Muscle of back (tissue), 11 donors: Measurements from ENCODE around the gene TNFRSF8. TPM values are rescaled to one million over a fixed set of nuclear protein-coding genes. Genes with fewer than 3 reads are reported as not detected.

Source experiments
- DNase-seq, 3 donors: peaks; one replicate each; pipeline versions ENCODE4 v3.0.0 to v3.0.0-alpha.2; 2013
- polyA plus RNA-seq, 10 donors: library from polyadenylated mRNA; unstranded; fragments of 120-200 nt; gene quantifications; one replicate each; pipeline ENCODE4 v1.2.1, GENCODE V29; 2013; ENCODE audit not compliant: insufficient read length in 10 of 10

The TNFRSF8 gene
- polyA plus RNA-seq, 10 donors: 0.11 to 0.33 (median 0.21) TPM

DNA sequence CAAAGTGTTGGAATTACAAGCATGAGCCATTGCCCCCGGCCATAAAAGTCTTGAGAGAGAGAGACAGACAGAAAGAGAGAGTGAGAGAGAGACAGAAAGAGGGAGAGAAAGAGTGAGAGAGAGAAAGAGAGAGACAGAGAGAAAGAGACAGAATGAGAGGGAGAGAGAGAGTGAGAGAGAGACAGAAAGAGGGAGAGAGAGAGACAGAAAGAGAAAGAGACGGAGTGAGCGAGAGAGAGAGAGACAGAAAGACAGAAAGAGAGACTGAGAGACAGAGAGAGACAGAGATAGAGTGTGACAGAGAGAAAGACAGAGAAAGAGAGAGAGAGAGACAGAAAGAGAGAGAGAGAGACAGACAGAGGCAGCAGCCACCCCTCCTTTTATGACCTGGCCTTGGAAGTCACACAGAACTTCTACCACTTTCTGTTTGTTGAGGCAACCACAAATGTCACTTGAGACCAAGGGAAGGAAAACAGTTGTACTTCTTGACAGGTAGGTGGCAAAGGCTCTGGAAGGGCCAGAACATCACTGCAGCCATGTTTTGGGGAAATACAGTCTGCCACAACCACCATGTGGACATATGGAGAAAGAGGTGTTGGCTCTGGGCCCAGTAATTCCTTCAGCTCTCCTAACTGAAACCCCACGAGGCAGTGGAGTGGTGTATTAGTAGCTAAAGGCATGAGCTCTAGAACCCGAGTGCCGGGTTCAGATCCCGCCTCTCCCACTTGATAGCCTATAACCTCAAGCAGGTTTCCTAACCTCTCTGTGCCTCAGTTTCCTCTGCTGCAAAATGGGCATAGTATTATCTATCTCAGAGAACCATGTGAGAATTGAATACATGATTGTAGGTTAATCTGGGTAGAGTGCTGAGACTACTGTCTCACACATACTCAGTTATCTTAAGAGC lies 50.6 kb downstream of the TNFRSF8 start:
- DNase-seq: no peak

DNA sequence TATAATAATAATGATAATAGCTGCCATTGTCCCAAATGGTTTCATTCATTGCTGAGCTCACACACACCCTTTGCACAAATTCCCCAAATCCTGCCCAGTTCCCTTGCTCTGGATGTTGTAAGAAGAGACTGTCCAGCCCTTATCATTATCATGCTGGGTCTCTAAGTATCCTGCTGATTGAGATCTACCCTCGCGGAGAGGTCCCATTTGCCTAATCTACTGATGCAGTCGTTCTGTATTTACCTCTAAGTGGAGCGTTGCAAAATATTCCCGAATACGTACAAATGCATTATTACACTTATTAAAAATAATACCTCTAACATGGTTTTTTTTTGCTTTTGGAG lies 51.2 kb downstream of the TNFRSF8 start:
- DNase-seq: no peak

DNA sequence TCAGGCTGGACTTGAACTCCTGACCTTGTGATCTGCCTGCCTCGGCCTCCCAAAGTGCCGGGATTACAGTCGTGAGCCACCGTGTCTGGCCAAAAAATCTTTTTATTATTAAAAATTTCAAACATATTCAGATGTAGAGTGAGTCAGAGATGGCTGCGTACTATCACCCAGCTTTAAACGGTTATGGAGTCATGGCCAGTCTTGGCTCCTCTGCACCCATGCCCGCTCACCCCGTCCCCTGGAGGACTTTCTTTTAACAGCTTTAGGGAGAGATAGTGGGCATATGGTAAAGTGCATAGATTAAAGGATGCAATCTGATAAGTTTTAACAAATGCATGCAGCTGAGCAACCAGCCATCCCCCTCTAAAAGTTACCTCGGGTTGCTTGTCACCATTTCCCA lies 51.8 kb downstream of the TNFRSF8 start:
- no peak for DNase-seq

DNA sequence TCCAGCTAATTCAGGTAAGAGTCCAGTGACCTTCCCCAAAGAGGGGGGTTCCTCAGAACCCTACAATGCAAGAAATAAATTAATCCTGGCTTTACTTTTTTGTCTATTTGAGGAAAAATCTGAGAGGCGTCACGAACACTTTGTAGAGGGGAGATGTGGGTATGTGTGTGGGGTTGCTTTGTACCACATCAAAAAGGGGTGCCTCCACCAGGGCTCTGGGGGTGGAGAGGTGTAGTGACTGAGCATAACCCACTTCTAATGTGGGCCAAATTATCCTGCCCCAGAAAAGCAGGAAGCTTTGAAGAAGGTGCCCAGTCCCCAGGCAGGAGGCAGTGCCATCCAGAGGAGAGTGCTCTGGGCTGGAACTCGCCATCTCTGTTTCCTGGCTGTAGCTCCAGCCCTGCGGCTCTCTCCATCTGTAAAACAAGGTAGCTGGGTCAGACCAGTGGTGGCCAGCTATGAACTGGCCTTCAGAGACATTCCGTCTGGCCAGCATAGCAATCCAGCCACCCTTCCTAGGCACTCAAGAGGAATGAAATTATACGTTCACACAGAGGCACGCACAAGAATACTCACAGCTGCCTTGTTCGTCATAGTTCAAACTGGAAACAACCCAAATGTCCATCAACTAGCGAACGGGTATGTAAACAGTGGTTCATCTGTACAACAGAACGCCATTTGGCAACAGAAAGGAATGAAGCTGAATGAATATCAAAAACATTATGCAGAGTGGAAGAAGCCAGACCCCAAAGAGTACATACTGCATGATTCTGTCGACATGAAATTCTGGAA lies 58.3 kb downstream of the TNFRSF8 start:
- DNase-seq: no peak

DNA sequence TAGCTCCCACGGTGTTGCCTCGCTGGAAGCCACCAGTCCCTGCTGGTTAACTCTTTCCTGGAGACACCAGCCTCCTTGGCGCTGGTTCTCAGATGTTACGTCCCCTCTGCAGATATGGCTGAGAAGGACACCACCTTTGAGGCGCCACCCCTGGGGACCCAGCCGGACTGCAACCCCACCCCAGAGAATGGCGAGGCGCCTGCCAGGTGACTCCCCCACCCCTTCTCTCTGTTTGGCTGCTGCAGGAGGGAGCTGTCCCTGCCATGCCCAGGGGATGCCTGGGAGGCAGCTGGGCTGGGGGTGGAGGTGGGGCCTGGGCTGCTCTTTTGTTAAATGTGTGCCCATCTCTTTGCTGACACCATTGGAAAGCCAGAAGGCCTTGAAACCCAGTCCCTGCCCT lies 60.1 kb downstream of the TNFRSF8 start:
- no peak for DNase-seq

DNA sequence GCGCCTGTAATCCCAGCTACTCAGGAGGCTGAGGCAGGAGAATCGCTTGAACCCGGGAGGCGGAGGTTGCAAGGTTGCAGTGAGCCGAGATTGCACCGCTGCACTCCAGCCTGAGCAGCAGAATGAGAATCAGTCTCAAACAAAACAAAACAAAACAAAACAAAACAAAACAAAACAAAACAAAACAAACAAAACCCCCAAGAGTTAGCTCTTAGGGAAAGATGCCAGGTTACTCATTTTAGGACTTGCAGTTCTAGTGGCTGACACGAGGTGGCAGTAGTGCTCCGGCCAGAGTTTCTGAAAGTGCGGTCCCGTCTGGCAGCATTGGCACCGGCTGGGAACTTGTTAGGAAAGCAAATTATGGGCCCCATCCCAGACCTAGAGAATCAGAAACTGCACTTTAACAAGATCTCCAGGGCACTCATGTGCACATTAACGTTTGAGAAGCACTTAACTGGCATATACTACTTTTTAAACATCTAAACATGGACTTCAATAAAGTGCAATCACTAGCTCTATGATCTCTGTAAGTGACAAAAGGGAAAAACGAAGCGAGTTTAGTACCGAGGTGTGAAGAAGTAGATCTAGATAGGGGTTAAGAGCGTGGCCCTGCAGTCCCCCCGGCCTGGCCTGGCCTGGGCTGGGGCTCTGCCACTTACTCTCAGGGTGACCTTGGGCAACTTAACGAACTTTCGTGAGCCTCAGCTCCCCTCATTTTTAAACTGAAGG lies 61.8 kb downstream of the TNFRSF8 start:
- peak; percentile 53 to 83 (median 78) for DNase-seq

DNA sequence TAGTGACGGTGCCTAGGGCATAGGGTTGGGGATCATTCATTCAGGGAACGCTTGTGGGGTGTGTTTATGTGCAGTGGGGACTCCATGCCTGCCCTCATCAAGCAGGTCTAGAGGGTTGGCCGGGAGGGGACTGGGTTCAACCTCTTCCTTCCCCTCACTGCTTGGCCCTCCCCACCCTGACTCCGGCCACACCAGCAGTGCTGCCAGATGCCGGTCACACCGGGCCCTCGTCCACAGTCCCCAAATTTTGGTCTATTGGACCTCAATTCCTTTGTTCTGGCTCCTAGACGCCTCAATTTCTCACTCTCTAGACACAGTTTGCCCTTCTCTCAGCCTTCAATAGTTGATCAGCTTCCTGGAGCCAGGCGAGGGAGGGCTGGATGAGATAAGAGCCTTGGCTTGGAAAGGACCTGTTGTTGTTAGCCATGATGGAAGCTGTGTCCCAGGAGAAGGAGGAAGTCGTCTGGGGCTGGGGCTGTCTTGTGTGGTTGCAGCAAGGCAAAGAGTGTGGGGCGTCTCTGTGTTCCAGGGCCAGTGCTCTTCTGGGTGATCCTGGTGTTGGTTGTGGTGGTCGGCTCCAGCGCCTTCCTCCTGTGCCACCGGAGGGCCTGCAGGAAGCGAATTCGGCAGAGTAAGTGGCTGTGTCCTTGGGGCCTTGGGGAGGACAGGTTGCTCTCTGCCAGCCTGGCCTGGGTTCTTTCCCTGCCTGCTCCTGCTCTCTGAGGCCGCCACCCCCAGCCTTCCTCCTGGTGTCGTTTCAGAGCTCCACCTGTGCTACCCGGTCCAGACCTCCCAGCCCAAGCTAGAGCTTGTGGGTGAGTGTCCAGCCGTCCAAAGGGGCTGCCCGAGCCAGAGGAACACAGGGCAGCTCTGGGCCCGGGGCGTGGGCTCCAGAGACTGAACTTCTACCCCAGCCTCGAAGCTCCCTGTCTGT lies 62.6 kb downstream of the TNFRSF8 start:
- no peak for DNase-seq

DNA sequence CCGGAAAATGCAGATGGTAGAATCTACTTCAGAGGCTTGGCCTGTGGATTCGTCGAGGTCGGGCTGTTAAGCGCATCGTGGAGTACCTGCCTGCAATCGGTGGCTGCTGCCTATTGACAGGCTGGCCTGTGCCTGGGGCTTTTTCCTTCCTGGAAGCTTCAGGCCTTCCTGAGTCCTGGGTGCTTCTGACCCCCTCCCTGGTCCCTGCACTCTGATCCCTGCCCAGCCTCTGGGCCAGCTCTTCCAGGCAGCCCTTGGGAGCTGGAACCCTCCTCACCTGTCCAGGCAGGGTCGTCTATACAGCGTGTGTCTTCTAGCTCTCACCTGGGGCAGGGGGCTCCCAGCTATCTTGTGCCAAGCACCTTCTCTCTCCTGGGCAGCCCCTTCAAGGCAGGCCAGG lies 63.7 kb downstream of the TNFRSF8 start:
- no peak for DNase-seq

DNA sequence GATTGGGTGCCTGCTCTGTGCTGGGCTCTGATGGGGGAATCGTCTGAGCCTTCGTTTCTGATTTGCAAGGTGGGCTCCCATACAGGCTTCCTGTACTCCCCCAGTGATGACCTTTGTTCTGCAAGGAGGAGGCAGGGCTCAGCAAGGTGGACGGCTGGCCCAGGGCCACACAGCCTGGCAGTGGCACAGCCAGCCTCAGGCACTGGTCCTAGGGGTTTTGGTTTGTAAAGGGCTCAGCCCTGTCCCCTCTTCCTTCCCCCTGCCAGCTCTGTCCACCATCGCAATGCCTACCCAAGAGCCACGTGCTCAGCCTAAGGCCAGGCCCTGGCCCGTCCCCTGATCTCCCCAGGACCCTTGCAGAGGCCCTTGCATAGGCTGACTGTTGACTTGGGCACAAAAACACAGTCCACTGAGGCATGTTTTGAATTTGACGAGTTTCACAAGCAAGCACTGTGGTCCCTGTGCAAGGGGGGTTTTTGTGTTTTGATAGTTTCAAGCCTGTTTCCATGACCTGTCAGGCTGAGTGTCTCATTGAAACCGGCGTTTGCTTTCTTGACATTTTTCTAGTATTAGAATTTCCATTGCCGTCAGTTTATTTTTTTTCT lies 64.2 kb downstream of the TNFRSF8 start:
- DNase-seq: no peak

DNA sequence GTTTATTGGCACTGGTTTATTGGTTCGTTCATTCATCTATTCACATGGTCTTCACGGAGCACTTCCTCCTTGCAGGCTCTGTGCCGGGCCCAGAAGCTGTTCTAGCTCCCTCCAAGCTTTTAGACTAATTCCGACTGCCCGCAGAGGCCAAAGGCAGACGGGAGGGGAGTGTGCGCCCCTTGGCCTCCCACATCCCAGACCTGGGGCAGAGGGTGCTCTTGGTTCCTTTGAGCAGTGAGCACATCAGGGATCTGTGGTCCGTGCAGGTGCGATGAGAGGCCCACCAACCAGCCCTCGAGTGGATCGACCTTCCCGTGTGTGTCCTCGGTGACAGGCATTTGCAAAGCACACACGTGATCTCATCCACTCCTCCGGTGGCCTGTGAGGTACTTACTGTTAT lies 65.0 kb downstream of the TNFRSF8 start:
- no peak for DNase-seq

DNA sequence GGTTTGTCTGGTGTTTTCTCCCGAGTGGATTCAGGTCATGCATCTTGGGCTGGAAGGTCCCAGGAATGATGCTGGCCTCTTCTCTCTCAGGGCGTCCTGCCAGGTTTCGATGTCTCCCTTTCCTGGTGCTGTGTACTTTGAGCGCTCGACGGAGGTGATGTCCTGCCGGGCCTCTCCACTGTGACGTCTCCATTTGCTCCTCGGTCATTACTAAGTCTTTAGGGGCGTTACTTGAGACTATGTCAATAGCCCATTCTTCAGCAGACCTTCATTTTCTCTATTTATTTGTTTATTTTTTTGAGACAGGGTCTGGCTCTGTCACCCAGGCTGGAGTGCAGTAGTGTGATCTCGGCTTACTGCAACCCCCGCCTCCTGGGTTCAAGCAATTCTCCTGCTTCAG lies 66.5 kb downstream of the TNFRSF8 start:
- DNase-seq: no peak

DNA sequence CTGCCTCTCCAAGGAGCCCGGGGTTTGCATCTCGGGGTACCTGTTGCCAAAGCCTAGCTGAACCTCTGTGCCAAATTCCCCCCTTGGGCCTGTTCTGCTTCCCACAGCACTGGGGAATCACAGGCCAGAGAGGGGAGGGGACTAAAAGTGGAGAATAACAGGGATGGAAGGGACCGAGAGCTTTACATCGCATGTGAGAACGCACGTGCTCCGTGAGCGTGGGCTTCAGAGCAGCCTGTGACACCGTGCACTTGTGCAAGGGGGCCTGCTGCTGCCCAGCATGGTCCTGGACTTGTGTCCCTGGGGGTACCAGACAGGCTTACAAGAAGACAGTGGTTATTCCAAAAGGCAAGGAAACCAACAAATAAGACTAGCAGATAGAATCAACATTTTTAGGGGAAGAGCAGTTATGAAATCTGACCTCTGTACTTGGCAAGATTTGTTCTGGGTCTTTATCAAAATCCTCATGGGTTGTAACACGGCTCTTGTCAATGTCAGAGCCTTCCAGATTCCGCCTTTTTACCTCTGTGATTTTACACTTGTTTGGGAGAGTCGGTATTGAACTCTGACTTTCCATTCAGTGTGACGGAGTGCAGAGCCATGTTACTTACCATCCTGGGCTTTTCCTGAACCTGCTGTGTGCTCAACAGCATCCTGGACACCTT lies 67.5 kb downstream of the TNFRSF8 start:
- DNase-seq: no peak

DNA sequence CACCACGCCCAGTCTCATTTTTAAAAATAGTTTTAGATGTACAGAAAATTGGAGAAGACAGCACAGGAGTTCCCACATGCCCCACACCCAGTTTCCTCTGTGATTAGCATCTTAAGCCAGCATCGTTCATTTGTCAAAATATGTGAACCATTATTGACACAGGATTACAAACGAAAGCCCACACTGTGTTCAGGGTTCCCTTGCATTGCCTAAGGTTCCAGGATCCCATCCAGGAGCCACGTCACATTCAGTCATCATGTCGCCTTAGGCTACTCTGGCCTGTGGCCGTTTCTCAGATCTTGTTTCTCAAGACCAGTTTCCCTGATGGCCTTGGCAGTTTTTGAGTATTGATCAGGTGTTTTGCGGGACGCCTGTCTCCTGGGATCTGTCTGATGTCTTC lies 69.0 kb downstream of the TNFRSF8 start:
- DNase-seq: no peak

DNA sequence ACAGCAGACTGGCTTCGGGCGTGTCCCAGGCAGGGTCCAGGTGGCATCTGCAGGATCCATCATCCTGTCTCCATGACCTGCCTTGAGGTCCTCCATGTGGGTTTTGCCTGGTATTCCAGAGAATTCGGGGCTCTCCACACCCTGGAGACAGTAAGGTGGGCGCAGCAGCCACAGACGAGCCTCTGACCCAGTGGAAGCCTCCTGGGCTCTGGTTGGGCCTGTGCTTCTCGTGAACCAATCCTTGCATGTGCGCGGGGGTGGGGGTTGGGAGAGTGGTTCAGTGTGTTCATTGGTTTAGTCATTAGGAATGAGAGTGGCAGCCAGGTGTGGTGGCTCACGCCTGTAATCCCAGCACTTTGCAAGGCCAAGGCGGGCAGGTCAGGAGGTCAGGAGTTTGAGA lies 71.6 kb downstream of the TNFRSF8 start:
- DNase-seq: no peak

DNA sequence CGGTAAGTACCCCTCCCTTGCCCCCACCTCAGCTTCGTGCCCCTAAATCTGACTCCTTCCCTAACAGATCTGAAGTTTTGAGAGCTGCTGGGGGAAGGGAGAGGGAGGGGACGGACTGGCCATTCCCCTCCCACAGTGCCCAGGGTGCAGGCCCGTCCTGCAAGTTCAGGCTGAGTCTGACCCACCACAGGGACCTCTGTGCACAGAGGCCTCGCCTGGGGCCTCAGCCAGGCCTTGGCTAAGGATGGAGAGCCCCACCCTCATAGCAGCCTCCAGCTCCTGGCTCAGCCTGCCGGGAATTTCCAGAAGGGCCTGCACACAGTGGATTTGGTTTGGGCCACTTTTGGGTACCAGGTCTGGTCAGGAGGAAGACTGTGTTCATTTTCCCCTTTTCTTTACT lies 72.5 kb downstream of the TNFRSF8 start:
- DNase-seq: peak in 1 of 3 donors; percentile 54

DNA sequence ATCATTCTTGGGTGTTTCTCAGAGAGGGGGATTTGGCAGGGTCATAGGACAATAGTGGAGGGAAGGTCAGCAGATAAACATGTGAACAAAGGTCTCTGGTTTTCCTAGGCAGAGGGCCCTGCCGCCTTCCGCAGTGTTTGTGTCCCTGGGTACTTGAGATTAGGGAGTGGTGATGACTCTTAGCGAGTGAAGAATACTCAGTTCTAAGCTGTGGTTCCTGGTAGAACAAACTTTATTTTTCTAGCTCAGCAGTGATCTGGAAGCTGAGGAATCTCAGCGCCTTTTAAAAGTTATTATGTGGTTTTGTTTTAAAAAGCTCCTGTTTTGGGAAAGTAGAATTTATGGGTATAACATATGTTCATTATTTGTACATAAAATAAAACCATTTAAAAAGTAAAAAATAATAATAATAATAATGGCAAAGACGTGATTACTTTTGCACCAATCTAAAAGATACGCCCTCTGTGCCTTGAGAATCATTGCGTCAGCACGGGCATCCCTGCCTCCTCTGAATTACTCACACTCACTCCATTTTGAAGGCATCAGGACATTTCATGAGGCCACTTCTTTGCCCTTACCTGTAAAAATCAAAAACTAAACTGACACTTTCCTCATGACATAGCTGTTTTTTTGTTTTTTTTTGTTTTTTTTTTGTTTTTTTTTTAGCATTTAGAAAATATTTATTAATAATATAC lies 74.0 kb downstream of the TNFRSF8 start:
- no peak for DNase-seq

DNA sequence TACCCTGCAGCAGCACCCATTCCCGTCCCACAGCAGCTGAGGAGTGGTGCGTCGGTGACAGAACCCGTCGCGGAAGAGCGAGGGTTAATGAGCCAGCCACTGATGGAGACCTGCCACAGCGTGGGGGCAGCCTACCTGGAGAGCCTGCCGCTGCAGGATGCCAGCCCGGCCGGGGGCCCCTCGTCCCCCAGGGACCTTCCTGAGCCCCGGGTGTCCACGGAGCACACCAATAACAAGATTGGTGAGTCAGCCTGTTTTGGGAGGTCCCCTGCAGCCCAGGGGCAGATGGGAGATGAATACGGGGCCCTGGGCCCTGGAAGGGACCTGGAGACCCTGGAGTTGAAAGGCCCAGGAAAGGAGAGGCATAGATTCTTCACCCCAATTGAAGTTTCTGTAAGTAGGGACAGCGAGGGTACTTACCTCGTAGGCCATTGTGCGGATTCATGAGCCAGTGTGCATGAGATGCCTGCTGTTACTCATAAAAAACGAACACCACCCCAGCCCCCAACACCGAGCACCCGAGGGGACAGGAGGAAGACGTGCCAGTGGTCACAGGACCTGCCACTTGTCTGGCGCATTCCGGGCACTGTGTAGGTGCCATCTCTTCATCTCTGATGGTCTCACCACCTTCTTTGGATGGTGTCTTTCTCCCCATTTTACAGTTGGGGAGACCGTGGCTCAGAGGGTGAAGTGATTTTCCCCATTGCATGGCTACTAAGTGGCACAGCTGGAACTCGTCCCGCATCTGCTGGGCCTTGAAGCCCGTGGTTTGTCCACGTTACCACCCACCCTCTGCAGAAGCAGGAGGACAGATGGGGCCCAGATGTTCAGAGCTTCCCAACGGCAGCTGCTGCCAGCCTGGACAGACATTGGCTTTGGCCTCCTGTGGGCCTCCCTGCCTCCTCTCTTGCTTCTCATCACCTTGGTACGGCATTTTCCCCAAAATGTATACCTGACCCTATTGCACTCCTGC lies 75.4 kb downstream of the TNFRSF8 start:
- DNase-seq: no peak

DNA sequence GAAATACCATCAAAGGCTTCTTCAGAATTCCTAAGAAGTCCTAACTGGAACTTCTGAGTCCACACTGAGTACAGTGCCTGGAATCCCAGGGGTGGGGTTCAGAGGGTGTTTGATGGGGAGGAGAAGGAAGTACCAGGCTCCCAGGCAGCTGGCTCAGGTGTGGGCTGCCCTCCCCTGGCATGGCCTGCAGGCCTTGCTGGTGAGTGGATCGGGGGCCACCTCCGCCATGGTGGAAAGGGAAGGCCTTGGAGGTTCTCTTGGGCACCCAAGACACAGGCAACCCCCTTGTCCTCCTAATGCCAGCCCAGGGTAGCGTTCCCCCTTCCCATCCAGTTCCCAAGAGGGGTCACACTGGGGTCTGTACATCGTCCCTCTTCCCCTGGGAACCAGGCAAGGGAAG lies 76.9 kb downstream of the TNFRSF8 start:
- DNase-seq: no peak
